ENCODE results near the gene C2CD4A. TPM values are rescaled to one million over a fixed set of nuclear protein-coding genes. Genes with fewer than 3 reads are reported as not detected.

The C2CD4A gene
- total RNA-seq, 2 donors from 2014 or later = 1.8 TPM; not detected in 1

DNA sequence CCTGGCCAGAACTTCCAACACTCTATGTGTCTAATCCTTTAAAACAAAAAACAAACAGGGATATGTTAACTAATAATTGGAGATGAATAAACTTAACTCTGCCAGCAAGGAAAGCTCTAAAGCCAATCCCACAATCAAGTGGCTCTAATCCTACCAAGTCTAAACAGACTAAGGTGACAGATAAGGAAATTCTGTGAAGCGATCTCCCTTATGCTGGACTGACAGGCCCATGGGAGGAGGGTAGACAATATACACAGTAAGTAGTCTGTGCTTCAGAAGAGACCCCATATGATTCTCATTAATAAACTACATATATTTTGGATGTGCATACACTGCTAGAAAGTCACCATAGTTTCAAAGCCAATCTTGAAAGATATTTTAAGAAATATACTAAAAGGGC, 16.7 kb upstream of the C2CD4A start:
- Histone ChIP-seq H3K36me3 (no peaks in the 10 kb centered on the region), H3K4me1 (ENCODE audit: control insufficient read depth in 1 of 2, low read depth in 2 of 2) (peaks cover 12 to 28% of the 10 kb centered on the region in 2 donors), H3K27ac (no peak overlapping the region), H3K27me3 (replicated peaks; ENCODE audit: insufficient read depth) (no peaks in the 10 kb centered on the region), H3K9me3 (no peaks in the 10 kb centered on the region), H3K4me3 (no peak overlapping the region)
- TF ChIP-seq, protein P1, sequence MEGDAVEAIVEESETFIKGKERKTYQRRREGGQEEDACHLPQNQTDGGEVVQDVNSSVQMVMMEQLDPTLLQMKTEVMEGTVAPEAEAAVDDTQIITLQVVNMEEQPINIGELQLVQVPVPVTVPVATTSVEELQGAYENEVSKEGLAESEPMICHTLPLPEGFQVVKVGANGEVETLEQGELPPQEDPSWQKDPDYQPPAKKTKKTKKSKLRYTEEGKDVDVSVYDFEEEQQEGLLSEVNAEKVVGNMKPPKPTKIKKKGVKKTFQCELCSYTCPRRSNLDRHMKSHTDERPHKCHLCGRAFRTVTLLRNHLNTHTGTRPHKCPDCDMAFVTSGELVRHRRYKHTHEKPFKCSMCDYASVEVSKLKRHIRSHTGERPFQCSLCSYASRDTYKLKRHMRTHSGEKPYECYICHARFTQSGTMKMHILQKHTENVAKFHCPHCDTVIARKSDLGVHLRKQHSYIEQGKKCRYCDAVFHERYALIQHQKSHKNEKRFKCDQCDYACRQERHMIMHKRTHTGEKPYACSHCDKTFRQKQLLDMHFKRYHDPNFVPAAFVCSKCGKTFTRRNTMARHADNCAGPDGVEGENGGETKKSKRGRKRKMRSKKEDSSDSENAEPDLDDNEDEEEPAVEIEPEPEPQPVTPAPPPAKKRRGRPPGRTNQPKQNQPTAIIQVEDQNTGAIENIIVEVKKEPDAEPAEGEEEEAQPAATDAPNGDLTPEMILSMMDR (IDR thresholded peaks at IDR 0.05) = no peak
- ATAC-seq (ENCODE audit: insufficient number of reproducible peaks, low FRiP score, low read depth) (no peak), DNase-seq (ENCODE audit: low spot score) (no peak)

DNA sequence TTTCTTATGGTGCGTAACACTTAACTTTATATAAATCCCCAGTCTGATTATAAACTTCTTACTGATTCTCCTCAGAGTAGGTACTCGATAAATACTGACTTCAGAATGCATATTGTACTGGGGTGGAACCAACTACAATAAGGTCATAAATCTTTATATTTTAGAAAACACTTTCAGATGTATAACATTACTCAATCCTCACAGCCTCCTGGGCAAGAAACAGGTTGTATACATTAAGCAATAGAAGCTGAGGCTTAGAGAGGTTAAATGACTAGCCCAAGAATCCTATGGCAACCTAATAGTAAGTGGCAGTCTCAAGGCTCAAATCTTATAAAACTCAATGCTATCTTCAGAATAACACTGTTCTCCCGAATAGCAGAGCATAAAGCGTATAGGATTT, 15.6 kb upstream of the C2CD4A start:
- DNase-seq (ENCODE audit: low spot score) (no peak), ATAC-seq (ENCODE audit: insufficient number of reproducible peaks, low FRiP score, low read depth) (no peak)
- H3K27ac ChIP-seq = no peak overlapping the region
- H3K36me3 ChIP-seq = no peaks in the 10 kb centered on the region
- H3K4me3 ChIP-seq = no peak overlapping the region
- peaks cover 7 to 25% of the 10 kb centered on the region in 2 donors for H3K4me1 ChIP-seq (ENCODE audit: control insufficient read depth in 1 of 2, low read depth in 2 of 2)
- TF ChIP-seq, protein P1 (IDR thresholded peaks at IDR 0.05) = no peak
- H3K9me3 ChIP-seq = no peaks in the 10 kb centered on the region
- no peaks in the 10 kb centered on the region for H3K27me3 ChIP-seq (replicated peaks; ENCODE audit: insufficient read depth)

DNA sequence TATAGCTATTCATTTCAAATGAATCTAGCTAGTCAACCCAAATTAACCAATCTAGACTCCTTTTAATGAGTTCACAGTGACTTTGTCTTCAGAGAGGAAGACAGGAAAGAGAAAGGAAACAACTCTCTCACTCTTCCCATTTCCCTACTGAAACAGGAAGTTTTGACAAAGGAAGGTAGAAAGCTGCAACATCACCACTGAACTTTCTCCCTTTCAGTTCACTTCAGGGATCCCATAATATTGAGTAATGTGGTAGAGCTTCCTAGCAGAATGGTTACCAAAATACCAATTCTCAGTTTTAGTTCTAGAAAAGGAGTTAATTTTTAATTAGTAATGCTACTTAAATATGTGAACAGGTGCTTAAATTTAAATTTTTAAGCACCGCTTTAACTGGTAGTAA, 14.1 kb upstream of the C2CD4A start:
- H3K9me3 ChIP-seq = no peaks in the 10 kb centered on the region
- no peaks in the 10 kb centered on the region for H3K36me3 ChIP-seq
- H3K4me1 ChIP-seq (ENCODE audit: control insufficient read depth in 1 of 2, low read depth in 2 of 2) = peaks cover 5 to 20% of the 10 kb centered on the region in 2 donors
- DNase-seq (ENCODE audit: low spot score) (no peak), ATAC-seq (ENCODE audit: insufficient number of reproducible peaks, low FRiP score, low read depth) (no peak)
- no peak overlapping the region for H3K27ac ChIP-seq
- H3K4me3 ChIP-seq = no peak overlapping the region
- H3K27me3 ChIP-seq (replicated peaks; ENCODE audit: insufficient read depth) = no peaks in the 10 kb centered on the region
- TF ChIP-seq, protein P1 (IDR thresholded peaks at IDR 0.05) = no peak

DNA sequence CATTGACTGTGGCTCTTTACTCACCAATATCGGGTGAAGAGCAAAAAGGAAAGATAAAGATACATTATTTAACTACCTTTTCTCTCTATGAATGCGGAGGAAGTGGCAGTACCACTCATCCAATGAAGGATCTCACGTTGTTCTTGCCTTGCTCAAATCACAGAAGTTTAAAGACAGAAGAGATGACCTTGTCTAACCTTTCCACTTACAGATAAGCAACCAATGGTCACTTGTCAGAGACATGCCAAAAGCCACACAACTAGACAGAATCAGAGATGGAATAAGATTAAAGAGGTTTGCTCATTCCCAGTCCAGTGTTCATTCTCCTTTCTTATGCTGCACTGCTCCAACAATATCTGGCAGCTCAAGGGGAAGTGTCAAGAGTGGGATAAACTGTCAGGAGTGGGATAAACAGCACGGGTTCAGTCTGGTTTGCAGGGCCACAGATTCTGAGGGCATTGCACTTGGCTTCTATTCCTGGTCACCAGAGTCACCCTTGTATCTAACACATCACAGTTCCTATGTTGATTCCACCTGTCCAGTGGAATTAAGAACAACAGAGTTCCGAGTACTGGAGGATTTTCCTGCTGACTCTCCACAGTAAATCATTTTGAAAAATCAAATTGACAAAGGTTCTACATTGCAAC, 13.2 kb upstream of the C2CD4A start:
- H3K9me3 ChIP-seq = no peaks in the 10 kb centered on the region
- no peak for ATAC-seq (ENCODE audit: insufficient number of reproducible peaks, low FRiP score, low read depth)
- no peak for DNase-seq (ENCODE audit: low spot score)
- no peak overlapping the region for H3K27ac ChIP-seq
- no peak overlapping the region for H3K4me3 ChIP-seq
- H3K36me3 ChIP-seq = no peaks in the 10 kb centered on the region
- H3K4me1 ChIP-seq (ENCODE audit: control insufficient read depth in 1 of 2, low read depth in 2 of 2) = peaks cover 5 to 25% of the 10 kb centered on the region in 2 donors
- no peaks in the 10 kb centered on the region for H3K27me3 ChIP-seq (replicated peaks; ENCODE audit: insufficient read depth)
- TF ChIP-seq, protein P1 (IDR thresholded peaks at IDR 0.05) = no peak

DNA sequence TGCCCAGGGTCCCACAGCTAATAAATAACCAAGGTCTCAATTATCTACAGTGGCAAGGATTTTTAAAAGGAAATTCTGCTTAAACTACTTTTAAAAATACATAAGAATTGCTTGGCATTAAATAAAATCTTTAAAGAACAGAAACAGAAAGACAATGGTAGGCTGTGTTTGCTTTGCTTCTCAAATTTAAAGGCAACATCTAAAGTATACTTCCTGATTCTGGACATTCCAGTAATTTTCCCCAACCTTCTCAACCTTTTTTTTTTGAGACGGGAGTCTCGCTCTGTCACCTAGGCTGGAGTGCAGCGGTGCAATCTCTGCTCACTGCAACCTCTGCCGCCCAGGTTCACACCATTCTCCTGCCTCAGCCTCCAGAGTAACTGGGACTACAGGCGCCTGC, 11.8 kb upstream of the C2CD4A start:
- Histone ChIP-seq H3K4me3 (no peak overlapping the region), H3K36me3 (no peaks in the 10 kb centered on the region), H3K27me3 (replicated peaks; ENCODE audit: insufficient read depth) (no peaks in the 10 kb centered on the region), H3K4me1 (ENCODE audit: control insufficient read depth in 1 of 2, low read depth in 2 of 2) (peaks cover 13 to 32% of the 10 kb centered on the region in 2 donors), H3K27ac (no peak overlapping the region), H3K9me3 (no peaks in the 10 kb centered on the region)
- DNase-seq (ENCODE audit: low spot score) = no peak
- TF ChIP-seq, protein P1 (IDR thresholded peaks at IDR 0.05) = no peak
- ATAC-seq (ENCODE audit: insufficient number of reproducible peaks, low FRiP score, low read depth) = no peak

All from thoracic aorta (tissue), 2 donors.